GM18517 (cell line): Measurements from ENCODE around the gene A1BG.
"Not testable (repeated sequence)": the region's sequence is repeated elsewhere in the genome, so short reads cannot be mapped to it uniquely, and the experiment has no call there.

Experiments used
- ATAC-seq: cut with Tn5 transposase; IDR thresholded peaks from one replicate; pipeline ENCODE4 v1.9.1; 2021; ENCODE audit warnings: mild to moderate bottlenecking, moderate library complexity; ENCODE audit not compliant: unreplicated experiment

A1BG gene

GRCh38 chr19:58386576-58387337, 33.5 kb upstream of the A1BG start, which contains the start of gene RPS5:
RPS5 (plus strand) TSS chr19:58387269; CDS start chr19:58388138, 869 bp downstream.
- peak; percentile 74 for ATAC-seq

GRCh38 chr19:58385891-58386575, 32.7 kb upstream of the A1BG start:
- ATAC-seq, result no peak

- no peak for ATAC-seq
Observed at GRCh38 chr19:58385313-58385890, 32.1 kb upstream of the A1BG start.

GRCh38 chr19:58382997-58383603, 29.8 kb upstream of the A1BG start:
- ATAC-seq, result no peak

- ATAC-seq, result no peak
Observed at GRCh38 chr19:58381460-58382212, 28.3 kb upstream of the A1BG start.

- ATAC-seq, result peak; percentile 85
Observed at GRCh38 chr19:58380662-58381459, 27.6 kb upstream of the A1BG start, which contains the start of gene ZNF837. ZNF837 (minus strand) TSS chr19:58381030; CDS start chr19:58369332, 11,698 bp downstream.

- ATAC-seq, result peak; percentile 1
Observed at GRCh38 chr19:58380037-58380661, 26.9 kb upstream of the A1BG start.

GRCh38 chr19:58379246-58379645, 26.0 kb upstream of the A1BG start:
- no peak for ATAC-seq

- ATAC-seq, result not testable (repeated sequence)
Observed at GRCh38 chr19:58376724-58377123, 23.4 kb upstream of the A1BG start.

GRCh38 chr19:58374200-58374599, 20.9 kb upstream of the A1BG start:
- no peak for ATAC-seq

GRCh38 chr19:58372311-58373133, 19.2 kb upstream of the A1BG start:
- no peak for ATAC-seq

- ATAC-seq, result no peak
Observed at GRCh38 chr19:58368561-58369360, 15.5 kb upstream of the A1BG start.

- no peak for ATAC-seq
Observed at GRCh38 chr19:58367698-58368454, 14.6 kb upstream of the A1BG start.

GRCh38 chr19:58366585-58367430, 13.5 kb upstream of the A1BG start:
- no peak for ATAC-seq

GRCh38 chr19:58364146-58364545, 10.9 kb upstream of the A1BG start:
- no peak for ATAC-seq
